ENCODE data around the gene CAMP.

The CAMP gene

GRCh38 chr3:48214225-48214624, 9.1 kb upstream of the CAMP start:
- DNase-seq (ENCODE audit: low read depth in 2 of 2) = no peak

- no peak for DNase-seq (ENCODE audit: low read depth in 2 of 2)
Observed at GRCh38 chr3:48215019-48215418, 8.3 kb upstream of the CAMP start.

- no peak for DNase-seq (ENCODE audit: low read depth in 2 of 2)
Observed at GRCh38 chr3:48215466-48215865, 7.8 kb upstream of the CAMP start.

- no peak for DNase-seq (ENCODE audit: low read depth in 2 of 2)
Observed at GRCh38 chr3:48215876-48216275, 7.4 kb upstream of the CAMP start.

GRCh38 chr3:48217449-48217848, 5.8 kb upstream of the CAMP start:
- no peak for DNase-seq (ENCODE audit: low read depth in 2 of 2)

- DNase-seq (ENCODE audit: low read depth in 2 of 2) = no peak
Observed at GRCh38 chr3:48218537-48218936, 4.8 kb upstream of the CAMP start.

GRCh38 chr3:48219543-48219942, 3.8 kb upstream of the CAMP start:
- DNase-seq (ENCODE audit: low read depth in 2 of 2) = no peak

GRCh38 chr3:48220746-48221145, 2.5 kb upstream of the CAMP start:
- DNase-seq (ENCODE audit: low read depth in 2 of 2) = no peak

- DNase-seq (ENCODE audit: low read depth in 2 of 2) = no peak
Observed at GRCh38 chr3:48225587-48225986, 2.3 kb downstream of the CAMP start.

GRCh38 chr3:48226939-48227338, 3.6 kb downstream of the CAMP start:
- DNase-seq (ENCODE audit: low read depth in 2 of 2) = no peak

- DNase-seq (ENCODE audit: low read depth in 2 of 2) = no peak
Observed at GRCh38 chr3:48232232-48232631, 8.9 kb downstream of the CAMP start.

- peak; percentile 35 to 50 for DNase-seq (ENCODE audit: low read depth in 2 of 2)
Observed at GRCh38 chr3:48232734-48233133, 9.4 kb downstream of the CAMP start.

GRCh38 chr3:48233542-48233941, 10.2 kb downstream of the CAMP start:
- DNase-seq (ENCODE audit: low read depth in 2 of 2) = no peak

- DNase-seq (ENCODE audit: low read depth in 2 of 2) = no peak
Observed at GRCh38 chr3:48236531-48236930, 13.2 kb downstream of the CAMP start.

- no peak for DNase-seq (ENCODE audit: low read depth in 2 of 2)
Observed at GRCh38 chr3:48238531-48239085, 15.3 kb downstream of the CAMP start.

- no peak for DNase-seq (ENCODE audit: low read depth in 2 of 2)
Observed at GRCh38 chr3:48240000-48240963, 17.0 kb downstream of the CAMP start.

- no peak for DNase-seq (ENCODE audit: low read depth in 2 of 2)
Observed at GRCh38 chr3:48241796-48242455, 18.6 kb downstream of the CAMP start.

GRCh38 chr3:48243886-48244285, 20.6 kb downstream of the CAMP start:
- no peak for DNase-seq (ENCODE audit: low read depth in 2 of 2)

- no peak for DNase-seq (ENCODE audit: low read depth in 2 of 2)
Observed at GRCh38 chr3:48244461-48244860, 21.2 kb downstream of the CAMP start.

GRCh38 chr3:48245136-48245535, 21.8 kb downstream of the CAMP start:
- DNase-seq (ENCODE audit: low read depth in 2 of 2) = no peak

- DNase-seq (ENCODE audit: low read depth in 2 of 2) = no peak
Observed at GRCh38 chr3:48247401-48247811, 24.1 kb downstream of the CAMP start.

GRCh38 chr3:48248095-48248850, 25.0 kb downstream of the CAMP start:
- no peak for DNase-seq (ENCODE audit: low read depth in 2 of 2)

Measured in stimulated activated CD8-positive, alpha-beta memory T cell treated with anti-CD3 and anti-CD28 coated beads, Interleukin-7, amount 100 ng/mL, for 4 hours (primary cell).